GM08714 (cell line): ENCODE measurements around the gene TACC3.

Experiments used
- H3K4me3 ChIP-seq: fragments of 200-500 bp; sonication (Bioruptor generic); 2 replicates; pipeline ENCODE4 v1.5.1; 2014; ENCODE audit warnings: mild to moderate bottlenecking, low read length, inconsistent platforms
- ZNF274 ChIP-seq: IDR thresholded peaks from 2 replicates; pipeline ENCODE4 v1.6.1; 2012; ENCODE audit warnings: mild to moderate bottlenecking, low read depth, low read length

The TACC3 gene

GRCh38 chr4:1762264-1763010 lies 41.1 kb downstream of the TACC3 start:
- no peak for TF ChIP-seq ZNF274
- no peak overlapping the region for H3K4me3 ChIP-seq

GRCh38 chr4:1763070-1763549 lies 41.8 kb downstream of the TACC3 start:
- TF ChIP-seq ZNF274: no peak
- no peak overlapping the region for H3K4me3 ChIP-seq

- TF ChIP-seq ZNF274: no peak
Observed at GRCh38 chr4:1763550-1764080, 42.3 kb downstream of the TACC3 start.

GRCh38 chr4:1764670-1765069 lies 43.3 kb downstream of the TACC3 start:
- TF ChIP-seq ZNF274: no peak

More at GRCh38 chr4:1763550-1764080, 42.3 kb downstream of the TACC3 start:
- no peak overlapping the region for H3K4me3 ChIP-seq

GRCh38 chr4:1765409-1766072 lies 44.2 kb downstream of the TACC3 start:
- no peak overlapping the region for H3K4me3 ChIP-seq
- no peak for TF ChIP-seq ZNF274

More at GRCh38 chr4:1764670-1765069, 43.3 kb downstream of the TACC3 start:
- no peak overlapping the region for H3K4me3 ChIP-seq

- TF ChIP-seq ZNF274: no peak
- no peak overlapping the region for H3K4me3 ChIP-seq
Observed at GRCh38 chr4:1766106-1767060, 45.1 kb downstream of the TACC3 start.

GRCh38 chr4:1767061-1767769 lies 45.9 kb downstream of the TACC3 start:
- TF ChIP-seq ZNF274: no peak
- no peak overlapping the region for H3K4me3 ChIP-seq

GRCh38 chr4:1767770-1768366 lies 46.5 kb downstream of the TACC3 start:
- TF ChIP-seq ZNF274: no peak
- no peak overlapping the region for H3K4me3 ChIP-seq

GRCh38 chr4:1768367-1769034 lies 47.2 kb downstream of the TACC3 start:
- TF ChIP-seq ZNF274: no peak
- H3K4me3 ChIP-seq: no peak overlapping the region

- TF ChIP-seq ZNF274: no peak
Observed at GRCh38 chr4:1769692-1770091, 48.4 kb downstream of the TACC3 start.

GRCh38 chr4:1770245-1770644 lies 48.9 kb downstream of the TACC3 start:
- TF ChIP-seq ZNF274: no peak

More at GRCh38 chr4:1769692-1770091, 48.4 kb downstream of the TACC3 start:
- no peak overlapping the region for H3K4me3 ChIP-seq

GRCh38 chr4:1770791-1771231 lies 49.5 kb downstream of the TACC3 start:
- TF ChIP-seq ZNF274: no peak
- H3K4me3 ChIP-seq: no peak overlapping the region

More at GRCh38 chr4:1770245-1770644, 48.9 kb downstream of the TACC3 start:
- no peak overlapping the region for H3K4me3 ChIP-seq
